Measurements from ENCODE around the gene GSE1. TPM values are rescaled to one million over a fixed set of nuclear protein-coding genes. Genes with fewer than 3 reads are reported as not detected.

GSE1 gene
- total RNA-seq, 4 donors from 2014 or later: 46.7 to 144 (median 96.9) TPM

DNA sequence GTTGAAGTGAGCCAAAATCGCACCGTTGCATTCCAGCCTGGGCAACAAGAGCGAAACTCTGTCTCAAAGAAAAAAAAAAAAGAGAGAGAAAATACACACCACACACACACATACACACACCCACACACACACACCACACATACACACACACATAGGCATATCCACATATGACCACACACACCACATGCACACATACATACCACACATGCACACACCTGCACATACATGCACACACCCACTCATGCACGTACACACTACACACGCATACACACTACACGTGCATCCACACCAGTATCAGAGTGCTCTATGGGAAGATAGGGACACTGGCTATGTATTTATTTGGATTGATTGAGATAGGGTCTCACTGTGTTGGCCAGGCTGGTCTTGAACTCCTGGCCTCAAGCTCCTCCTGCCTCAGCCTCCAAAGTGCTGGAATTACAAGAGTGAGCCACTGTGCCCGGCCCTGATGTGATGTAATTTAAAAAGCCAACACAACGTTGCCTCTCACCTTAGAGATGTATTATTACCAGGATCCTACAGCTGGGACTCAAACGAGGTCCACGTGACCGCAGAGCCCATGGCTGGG lies 93.4 kb downstream of the GSE1 start:
- WGBS: 84% methylated on average over 11 of the region's 11 CpGs
- Histone ChIP-seq H3K4me3 (no peak overlapping the region), H3K9me3 (no peaks in the 10 kb centered on the region), H3K36me3 (peaks cover 4% of the 10 kb centered on the region), H3K27ac (no peak overlapping the region), H3K27me3 (no peaks in the 10 kb centered on the region), H3K4me1 (no peaks in the 10 kb centered on the region)
- TF ChIP-seq POLR2A (IDR thresholded peaks at IDR 0.05) (no peak), POLR2AphosphoS5 (IDR thresholded peaks at IDR 0.05) (no peak), EP300 (IDR thresholded peaks at IDR 0.05) (no peak)
- TF ChIP-seq, protein P1, sequence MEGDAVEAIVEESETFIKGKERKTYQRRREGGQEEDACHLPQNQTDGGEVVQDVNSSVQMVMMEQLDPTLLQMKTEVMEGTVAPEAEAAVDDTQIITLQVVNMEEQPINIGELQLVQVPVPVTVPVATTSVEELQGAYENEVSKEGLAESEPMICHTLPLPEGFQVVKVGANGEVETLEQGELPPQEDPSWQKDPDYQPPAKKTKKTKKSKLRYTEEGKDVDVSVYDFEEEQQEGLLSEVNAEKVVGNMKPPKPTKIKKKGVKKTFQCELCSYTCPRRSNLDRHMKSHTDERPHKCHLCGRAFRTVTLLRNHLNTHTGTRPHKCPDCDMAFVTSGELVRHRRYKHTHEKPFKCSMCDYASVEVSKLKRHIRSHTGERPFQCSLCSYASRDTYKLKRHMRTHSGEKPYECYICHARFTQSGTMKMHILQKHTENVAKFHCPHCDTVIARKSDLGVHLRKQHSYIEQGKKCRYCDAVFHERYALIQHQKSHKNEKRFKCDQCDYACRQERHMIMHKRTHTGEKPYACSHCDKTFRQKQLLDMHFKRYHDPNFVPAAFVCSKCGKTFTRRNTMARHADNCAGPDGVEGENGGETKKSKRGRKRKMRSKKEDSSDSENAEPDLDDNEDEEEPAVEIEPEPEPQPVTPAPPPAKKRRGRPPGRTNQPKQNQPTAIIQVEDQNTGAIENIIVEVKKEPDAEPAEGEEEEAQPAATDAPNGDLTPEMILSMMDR (IDR thresholded peaks at IDR 0.05): no peak
- DNase-seq (ENCODE audit: low spot score in 2 of 2): no peak

DNA sequence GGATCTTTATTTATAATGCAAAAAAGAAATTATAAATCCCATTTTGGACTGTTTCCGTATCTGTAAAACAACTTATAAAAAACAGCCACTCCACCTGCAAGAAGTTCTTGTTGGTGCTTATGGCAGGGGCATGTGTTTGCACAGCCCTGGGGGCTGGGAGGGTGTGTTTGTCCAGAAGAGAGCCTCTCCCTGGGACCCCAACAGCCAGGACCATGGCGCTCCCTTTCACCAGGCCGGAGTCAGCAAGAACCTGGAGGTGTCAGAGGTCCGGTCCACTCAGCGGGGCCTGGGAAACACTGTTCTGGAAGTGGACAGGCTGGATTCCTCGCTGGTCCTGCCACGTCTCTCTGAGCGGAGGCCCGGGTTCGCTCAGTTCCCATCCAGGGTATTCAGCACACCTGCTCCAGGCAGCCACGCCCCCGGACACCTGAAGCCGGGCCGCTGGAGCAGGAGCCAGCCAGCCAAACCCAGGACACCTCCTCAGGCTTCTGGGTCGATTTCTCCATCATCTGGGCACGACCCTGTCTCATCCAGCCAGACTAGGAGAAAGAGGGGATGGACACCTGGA lies 94.5 kb downstream of the GSE1 start:
- Histone ChIP-seq H3K4me3 (no peak overlapping the region), H3K27ac (no peak overlapping the region), H3K9me3 (no peaks in the 10 kb centered on the region), H3K36me3 (peaks cover 4% of the 10 kb centered on the region), H3K27me3 (no peaks in the 10 kb centered on the region), H3K4me1 (no peaks in the 10 kb centered on the region)
- 96% methylated on average over 4 of the region's 16 CpGs for WGBS
- TF ChIP-seq POLR2AphosphoS5 (IDR thresholded peaks at IDR 0.05) (no peak), EP300 (IDR thresholded peaks at IDR 0.05) (no peak), POLR2A (IDR thresholded peaks at IDR 0.05) (no peak)
- TF ChIP-seq, protein P1 (IDR thresholded peaks at IDR 0.05): no peak
- DNase-seq (ENCODE audit: low spot score in 2 of 2): no peak

DNA sequence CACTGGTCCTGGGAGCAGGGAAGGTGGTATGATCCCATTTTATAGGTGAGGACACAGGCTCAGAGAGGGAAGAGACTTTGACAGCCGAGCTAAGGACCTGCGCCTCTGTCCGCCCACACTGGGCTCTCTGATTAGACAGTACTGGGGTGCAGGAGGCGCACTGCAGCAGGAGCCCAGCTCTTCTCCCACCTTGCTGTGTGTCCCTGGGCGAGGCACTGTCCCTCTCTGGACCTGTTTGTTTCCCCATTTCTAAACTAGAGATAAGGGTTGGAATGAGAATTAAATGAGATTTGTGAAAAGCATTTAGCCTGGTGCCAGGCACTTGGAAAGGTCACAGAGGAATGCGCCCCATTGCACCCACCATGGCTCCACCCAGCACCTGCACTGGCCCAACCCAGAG lies 95.2 kb downstream of the GSE1 start:
- Histone ChIP-seq H3K36me3 (peaks cover 4% of the 10 kb centered on the region), H3K4me3 (no peak overlapping the region), H3K4me1 (no peaks in the 10 kb centered on the region), H3K27ac (no peak overlapping the region), H3K9me3 (no peaks in the 10 kb centered on the region), H3K27me3 (no peaks in the 10 kb centered on the region)
- TF ChIP-seq, protein P1 (IDR thresholded peaks at IDR 0.05): no peak
- TF ChIP-seq POLR2A (IDR thresholded peaks at IDR 0.05): no peak
- no peak for TF ChIP-seq EP300 (IDR thresholded peaks at IDR 0.05)
- TF ChIP-seq POLR2AphosphoS5 (IDR thresholded peaks at IDR 0.05): no peak
- DNase-seq (ENCODE audit: low spot score in 2 of 2): no peak
- 90% methylated on average over 2 of the region's 6 CpGs for WGBS

DNA sequence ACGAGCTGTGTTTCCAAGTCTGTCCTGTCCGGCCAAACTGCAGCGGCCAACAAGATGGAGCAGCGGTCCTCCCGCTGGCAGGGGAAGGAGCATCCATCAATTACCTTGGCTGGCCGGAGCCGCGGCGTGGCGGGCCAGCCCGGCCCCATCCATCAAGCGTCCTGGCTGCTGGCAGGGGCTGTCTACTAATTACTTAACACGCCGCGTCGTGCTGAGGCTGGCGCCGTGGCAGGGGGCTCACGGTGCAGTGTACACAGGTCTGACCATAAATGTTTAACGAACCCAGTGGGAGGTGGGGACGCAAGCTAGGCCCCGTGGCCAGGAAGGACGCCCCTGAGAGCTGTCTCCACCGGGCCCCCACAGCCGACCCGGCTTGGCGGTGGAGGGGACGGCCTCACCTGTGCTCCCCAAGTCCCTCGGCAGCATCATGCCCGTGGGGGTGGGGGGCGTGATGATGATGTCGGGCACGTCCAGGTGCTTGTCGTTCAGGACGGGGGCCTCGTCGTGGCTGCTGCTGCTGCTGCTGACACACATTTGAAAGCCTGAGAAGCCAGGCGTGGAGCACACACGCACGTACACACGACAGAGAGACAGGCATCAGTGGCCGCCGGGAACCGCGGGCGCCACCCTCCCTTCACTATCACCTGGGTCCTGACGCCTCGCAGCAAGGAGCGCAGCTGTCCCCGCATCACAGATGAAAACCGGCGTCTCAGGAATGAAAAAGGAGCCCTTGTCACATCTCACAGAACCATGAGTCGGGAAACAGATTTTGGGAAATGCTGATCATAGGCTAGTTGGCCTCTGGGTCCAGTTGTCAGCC lies 96.9 kb downstream of the GSE1 start:
- H3K36me3 ChIP-seq: peaks cover 4% of the 10 kb centered on the region
- no peaks in the 10 kb centered on the region for H3K27me3 ChIP-seq
- no peaks in the 10 kb centered on the region for H3K4me1 ChIP-seq
- DNase-seq (ENCODE audit: low spot score in 2 of 2): no peak
- 90% methylated on average over 14 of the region's 53 CpGs for WGBS
- TF ChIP-seq POLR2A (IDR thresholded peaks at IDR 0.05) (no peak), POLR2AphosphoS5 (IDR thresholded peaks at IDR 0.05) (no peak), EP300 (IDR thresholded peaks at IDR 0.05) (no peak)
- TF ChIP-seq, protein P1 (IDR thresholded peaks at IDR 0.05): no peak
- H3K4me3 ChIP-seq: no peak overlapping the region
- H3K27ac ChIP-seq: no peak overlapping the region
- H3K9me3 ChIP-seq: no peaks in the 10 kb centered on the region

DNA sequence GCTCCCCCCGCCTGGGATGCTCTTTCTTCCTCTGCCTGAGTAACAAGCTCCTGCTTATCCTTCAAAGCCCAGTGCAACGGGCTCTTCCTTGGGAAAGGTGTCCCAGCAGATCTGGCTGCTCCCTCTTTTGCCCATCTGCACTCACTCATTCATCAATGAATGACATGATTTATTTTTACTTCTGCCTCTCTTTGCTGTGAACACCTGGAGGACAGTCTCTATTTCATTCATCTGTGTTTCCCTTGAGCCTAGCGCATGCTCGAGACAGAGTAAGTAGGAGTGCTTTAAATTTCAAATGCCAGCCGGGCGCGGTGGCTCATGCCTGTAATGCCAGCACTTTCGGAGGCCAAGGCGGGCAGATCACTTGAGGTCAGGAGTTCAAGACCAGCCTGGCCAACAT lies 97.6 kb downstream of the GSE1 start:
- Histone ChIP-seq H3K27ac (no peak overlapping the region), H3K27me3 (no peaks in the 10 kb centered on the region), H3K4me3 (no peak overlapping the region), H3K4me1 (peaks cover 7% of the 10 kb centered on the region), H3K36me3 (peaks cover 4% of the 10 kb centered on the region), H3K9me3 (no peaks in the 10 kb centered on the region)
- TF ChIP-seq POLR2AphosphoS5 (IDR thresholded peaks at IDR 0.05) (no peak), EP300 (IDR thresholded peaks at IDR 0.05) (no peak), POLR2A (IDR thresholded peaks at IDR 0.05) (no peak)
- TF ChIP-seq, protein P1 (IDR thresholded peaks at IDR 0.05): no peak
- DNase-seq (ENCODE audit: low spot score in 2 of 2): no peak
- WGBS: 94% methylated on average over 9 of the region's 9 CpGs
